IMR-90 (cell line): ENCODE measurements around the gene KRTAP5-1. TPM values are rescaled to one million over a fixed set of nuclear protein-coding genes. Genes with fewer than 3 reads are reported as not detected.
A peak's percentile ranks its signal among the peaks of the same experiment; 100 is the strongest.

Experiments
- ATAC-seq: fragments of 200-7000 bp; cut with Tn5 transposase; 2 replicates; pipeline ENCODE4 v1.9.1; 2020; ENCODE audit warnings: low read depth, mild to moderate bottlenecking, moderate library complexity
- BruUV-seq: library from RNA; stranded (reverse); fragments of 400-500 nt; replicated peaks from 2 replicates; lab custom pipeline; 2021; lab: Mats Ljungman, UMichigan
- CTCF ChIA-PET: fragments of 300-600 bp; formaldehyde crosslinking; extraction: SDS; loops from one replicate; lab custom pipeline; 2021; ENCODE audit warnings: antibody characterized with exemption; lab: Yijun Ruan, JAX
- POLR2A ChIA-PET: fragments of 300-600 bp; sonication (Branson Sonifier 250); formaldehyde crosslinking; loops from one replicate; lab custom pipeline; 2022; ENCODE audit warnings: antibody characterized with exemption; ENCODE audit not compliant: unreplicated experiment; lab: Charles Lee
- DNase-seq: peaks from one replicate; pipeline ENCODE4 v3.0.0; 2013
- H2AFZ ChIP-seq: replicated peaks from 2 replicates; pipeline ENCODE3; 2013; ENCODE audit warnings: low read length, mild to moderate bottlenecking; ENCODE audit not compliant: poor library complexity
- H2AK5ac ChIP-seq: 2 replicates; pipeline ENCODE4 v1.6.1; 2013; ENCODE audit warnings: low read depth, low read length, inconsistent platforms
- H2AK9ac ChIP-seq: replicated peaks from 2 replicates; pipeline ENCODE3; 2013; ENCODE audit warnings: mild to moderate bottlenecking, low read depth, low read length, moderate library complexity; ENCODE audit not compliant: poor library complexity
- H2BK120ac ChIP-seq: 2 replicates; pipeline ENCODE4 v1.6.1; 2013; ENCODE audit warnings: low read depth, low read length, inconsistent platforms
- H2BK15ac ChIP-seq: 3 replicates; pipeline ENCODE4 v1.6.1; 2013; ENCODE audit warnings: low read depth, low read length, inconsistent platforms
- H2BK20ac ChIP-seq: 2 replicates; pipeline ENCODE4 v1.6.1; 2013; ENCODE audit warnings: low read depth, mild to moderate bottlenecking, inconsistent platforms, low read length, moderate library complexity
- H2BK5ac ChIP-seq: 2 replicates; pipeline ENCODE4 v1.6.1; 2013; ENCODE audit warnings: mild to moderate bottlenecking, low read depth, low read length, inconsistent platforms; ENCODE audit not compliant: poor library complexity, severe bottlenecking
- H3K14ac ChIP-seq: replicated peaks from 2 replicates; pipeline ENCODE4 v1.6.1; 2013; ENCODE audit warnings: low read depth, low read length, inconsistent platforms
- H3K18ac ChIP-seq: 2 replicates; pipeline ENCODE4 v1.6.1; 2013; ENCODE audit warnings: low read depth, low read length, control low read depth
- H3K23ac ChIP-seq: 2 replicates; pipeline ENCODE4 v1.6.1; 2013; ENCODE audit warnings: low read depth, low read length, inconsistent platforms
- H3K27ac ChIP-seq: 2 replicates; pipeline ENCODE4 v1.5.1; 2013; ENCODE audit warnings: mild to moderate bottlenecking, control low read depth, low read length; ENCODE audit not compliant: insufficient read depth
- H3K27me3 ChIP-seq: 2 replicates; pipeline ENCODE4 v1.6.1; 2013; ENCODE audit warnings: low read length; ENCODE audit not compliant: control insufficient read depth, insufficient read depth
- H3K36me3 ChIP-seq: 2 replicates; pipeline ENCODE4 v1.6.1; 2013; ENCODE audit warnings: low read length, mixed read lengths; ENCODE audit not compliant: control insufficient read depth, insufficient read depth
- H3K4ac ChIP-seq: 2 replicates; pipeline ENCODE4 v1.6.1; 2013; ENCODE audit warnings: low read depth, low read length, inconsistent platforms
- H3K4me1 ChIP-seq: 2 replicates; pipeline ENCODE4 v1.6.1; 2013; ENCODE audit warnings: low read length, mixed read lengths; ENCODE audit not compliant: control insufficient read depth, insufficient read depth
- H3K4me2 ChIP-seq: 2 replicates; pipeline ENCODE4 v1.6.1; 2013; ENCODE audit warnings: low read depth, mild to moderate bottlenecking, control low read depth, low read length, moderate library complexity
- H3K4me3 ChIP-seq: 2 replicates; pipeline ENCODE4 v1.5.1; 2013; ENCODE audit warnings: low read depth, mild to moderate bottlenecking, control low read depth, low read length, moderate library complexity; ENCODE audit not compliant: insufficient read depth
- H3K56ac ChIP-seq: 2 replicates; pipeline ENCODE4 v1.6.1; 2013; ENCODE audit warnings: low read length, inconsistent platforms; ENCODE audit not compliant: insufficient read depth; ENCODE audit errors: extremely low read depth
- H3K79me1 ChIP-seq, 2 experiments: 2 replicates each; pipeline ENCODE4 v1.6.1; 2013; ENCODE audit warnings: low read length in 2 of 2, inconsistent platforms in 1 of 2, low read depth in 1 of 2
- H3K9ac ChIP-seq: 2 replicates; pipeline ENCODE4 v1.6.1; 2013; ENCODE audit warnings: low read depth, low read length, control low read depth
- H3K9me1 ChIP-seq: 2 replicates; pipeline ENCODE4 v1.6.1; 2013; ENCODE audit warnings: low read length, inconsistent platforms; ENCODE audit not compliant: insufficient read depth
- H3K9me3 ChIP-seq: 2 replicates; pipeline ENCODE4 v1.6.1; 2013; ENCODE audit warnings: low read length; ENCODE audit not compliant: control insufficient read depth, insufficient read depth
- H4K20me1 ChIP-seq: 2 replicates; pipeline ENCODE4 v1.6.1; 2013; ENCODE audit warnings: low read length, inconsistent platforms; ENCODE audit not compliant: insufficient read depth
- H4K5ac ChIP-seq: 2 replicates; pipeline ENCODE4 v1.6.1; 2013; ENCODE audit warnings: mild to moderate bottlenecking, low read depth, low read length, control low read depth
- H4K8ac ChIP-seq, 2 experiments: 2 replicates each; pipeline ENCODE4 v1.6.1; 2013; ENCODE audit warnings: low read depth in 2 of 2, low read length in 2 of 2, control low read depth in 1 of 2, inconsistent platforms in 1 of 2
- H4K91ac ChIP-seq: 2 replicates; pipeline ENCODE4 v1.6.1; 2013; ENCODE audit warnings: low read depth, low read length, inconsistent platforms; ENCODE audit not compliant: insufficient read depth
- MXI1 ChIP-seq: IDR thresholded peaks from 2 replicates; pipeline ENCODE4 v1.6.1; 2012; ENCODE audit warnings: low read depth, mild to moderate bottlenecking, low read length, moderate library complexity, borderline replicate concordance
- NFE2L2 ChIP-seq: fragments of 150-350 bp; IDR thresholded peaks from 2 replicates; pipeline ENCODE4 v1.6.1; 2016; ENCODE audit warnings: low read depth, mild to moderate bottlenecking, low read length
- RFX5 ChIP-seq: IDR thresholded peaks from 2 replicates; pipeline ENCODE4 v1.8.0; 2012; ENCODE audit warnings: low read depth, mild to moderate bottlenecking, low read length, moderate library complexity
- WGBS, 2 experiments: methylation state at CpG; one replicate each; pipeline versions ENCODE4 v1.1.5 to v1.1.7; 2013; ENCODE audit warnings: missing lambda C conversion rate in 2 of 2; ENCODE audit not compliant: insufficient read length in 1 of 2; ENCODE audit errors: extremely low coverage in 2 of 2; 5-methylcytosine and 5-hydroxymethylcytosine counted together
- dilution Hi-C: fragments of 300-500 bp; cut with HindIII; formaldehyde crosslinking; loops from one replicate; pipeline ENCODE4 v1.14.3; 2018; ENCODE audit warnings: low sequenced_read_pairs; ENCODE audit not compliant: unreplicated experiment
- in situ Hi-C: fragments of 300-500 bp; cut with MboI; formaldehyde crosslinking; loops from 3 replicates; pipeline ENCODE4 v1.14.3; 2019; ENCODE audit warnings: low sequenced_read_pairs, inconsistent platforms, mixed read lengths
- intact Hi-C: fragments of 100-400 bp; cut with micrococcal nuclease; formaldehyde crosslinking; loops from 2 replicates; pipeline ENCODE4 v1.10.0; 2022
- polyA plus RNA-seq, 3 experiments: library from polyadenylated mRNA; depleted of rRNA; stranded (reverse); fragments of >200 nt; gene quantifications; 2 replicates each; pipeline ENCODE4 v1.2.3, GENCODE V29; 2012; ENCODE audit warnings: low replicate concordance in 1 of 3
- total RNA-seq: library from RNA; depleted of rRNA; stranded (reverse); fragments of >200 nt; gene quantifications from 2 replicates; pipeline ENCODE4 v1.2.3, GENCODE V29; 2012

Gene KRTAP5-1
- total and polyA plus RNA-seq, 2 of the 4 experiments (the other 2 are of a cell fraction) = not detected

DNA sequence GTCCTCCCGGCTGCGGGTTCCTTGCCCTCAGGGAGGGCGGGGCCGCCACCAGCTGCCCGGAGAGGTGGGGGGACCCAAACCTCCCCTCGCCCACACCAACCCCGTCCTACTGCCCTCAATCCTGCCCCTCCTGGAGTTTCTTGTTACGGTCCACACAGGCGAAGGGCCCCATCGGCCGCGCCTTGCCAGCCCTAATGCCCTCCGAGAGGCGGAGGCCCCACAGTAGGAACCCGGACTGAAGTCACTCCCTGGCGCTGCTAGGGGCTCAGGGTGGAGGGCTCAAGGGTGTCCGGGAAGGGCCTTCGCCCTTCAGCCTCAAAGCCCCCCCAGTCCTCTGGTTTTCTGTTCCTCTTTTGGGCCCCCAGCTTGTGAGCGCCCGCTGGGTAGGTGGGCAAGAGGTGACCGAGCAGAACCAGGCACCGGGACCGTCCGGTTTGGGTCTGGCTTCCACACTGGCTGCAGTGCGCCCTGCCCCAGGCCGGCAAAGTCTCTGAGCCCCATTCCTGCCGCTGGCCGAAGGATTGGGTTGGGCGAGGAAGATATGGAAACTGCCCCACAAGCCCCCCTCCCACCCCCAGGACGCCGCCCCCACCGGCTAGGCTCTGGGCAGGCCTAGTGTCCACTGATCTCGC is 37.5 kb downstream of the KRTAP5-1 start:
- WGBS, 2 experiments = 36% methylated on average over 9 of the region's 33 CpGs; no CpG with 5 or more reads in 1 of the 2 experiments
- Histone ChIP-seq H2BK120ac (no peak overlapping the region), H3K4ac (no peak overlapping the region), H3K27ac (no peak overlapping the region), H4K91ac (no peak overlapping the region), H3K23ac (no peak overlapping the region), H3K18ac (no peak overlapping the region), H3K4me3 (no peak overlapping the region), H3K9me3 (no peaks in the 10 kb centered on the region), H2AK5ac (no peak overlapping the region), H3K14ac (no peak overlapping the region), H3K9me1 (no peaks in the 10 kb centered on the region), H2BK20ac (no peak overlapping the region), H3K79me1 (no peaks in the 10 kb centered on the region), H4K5ac (no peak overlapping the region), H3K27me3 (peaks cover 49% of the 10 kb centered on the region), H3K56ac (no peak overlapping the region), H3K4me2 (no peak overlapping the region), H2BK15ac (no peak overlapping the region), H2BK5ac (no peak overlapping the region), H3K4me1 (peaks cover 4% of the 10 kb centered on the region; the same call in 1 of the 2 replicates), H2AFZ (peak overlapping the region; percentile 89), H4K8ac (no peak overlapping the region), H4K20me1 (0 out of 2 replicates have a peak, but pooled peaks cover 5% of the 10 kb centered on the region), H3K36me3 (no peaks in the 10 kb centered on the region), H3K9ac (no peak overlapping the region), H2AK9ac (no peak overlapping the region)
- dilution Hi-C loops (no loop called here), intact Hi-C loops (loop anchor here (2.0 kb wide), 1 partner anchor 81 kb away; the partner anchor contains the start of gene KRTAP5-5), in situ Hi-C loops (no loop called here)
- CTCF ChIA-PET = interaction anchor here (1.2 to 2.1 kb wide), 4 partner anchors 11 to 30 kb away, joined by 4 to 30 read pairs (median 5); partner anchors contain the start of gene DUSP8
- ATAC-seq (no peak), DNase-seq (no peak)
- no peak for TF ChIP-seq MXI1
- no peak for TF ChIP-seq NFE2L2
- TF ChIP-seq RFX5 = no peak
- BruUV-seq = no TSS peak
- POLR2A ChIA-PET = no interaction called here
